GM21390 (cell line): ENCODE results near the gene CIDEA.
"Not testable (repeated sequence)": the region's sequence is repeated elsewhere in the genome, so short reads cannot be mapped to it uniquely, and the experiment has no call there.

ENCODE experiments used
- ATAC-seq: cut with Tn5 transposase; IDR thresholded peaks from one replicate; pipeline ENCODE4 v1.9.1; 2021; ENCODE audit not compliant: unreplicated experiment

CIDEA gene, protein sequence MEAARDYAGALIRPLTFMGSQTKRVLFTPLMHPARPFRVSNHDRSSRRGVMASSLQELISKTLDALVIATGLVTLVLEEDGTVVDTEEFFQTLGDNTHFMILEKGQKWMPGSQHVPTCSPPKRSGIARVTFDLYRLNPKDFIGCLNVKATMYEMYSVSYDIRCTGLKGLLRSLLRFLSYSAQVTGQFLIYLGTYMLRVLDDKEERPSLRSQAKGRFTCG

DNA sequence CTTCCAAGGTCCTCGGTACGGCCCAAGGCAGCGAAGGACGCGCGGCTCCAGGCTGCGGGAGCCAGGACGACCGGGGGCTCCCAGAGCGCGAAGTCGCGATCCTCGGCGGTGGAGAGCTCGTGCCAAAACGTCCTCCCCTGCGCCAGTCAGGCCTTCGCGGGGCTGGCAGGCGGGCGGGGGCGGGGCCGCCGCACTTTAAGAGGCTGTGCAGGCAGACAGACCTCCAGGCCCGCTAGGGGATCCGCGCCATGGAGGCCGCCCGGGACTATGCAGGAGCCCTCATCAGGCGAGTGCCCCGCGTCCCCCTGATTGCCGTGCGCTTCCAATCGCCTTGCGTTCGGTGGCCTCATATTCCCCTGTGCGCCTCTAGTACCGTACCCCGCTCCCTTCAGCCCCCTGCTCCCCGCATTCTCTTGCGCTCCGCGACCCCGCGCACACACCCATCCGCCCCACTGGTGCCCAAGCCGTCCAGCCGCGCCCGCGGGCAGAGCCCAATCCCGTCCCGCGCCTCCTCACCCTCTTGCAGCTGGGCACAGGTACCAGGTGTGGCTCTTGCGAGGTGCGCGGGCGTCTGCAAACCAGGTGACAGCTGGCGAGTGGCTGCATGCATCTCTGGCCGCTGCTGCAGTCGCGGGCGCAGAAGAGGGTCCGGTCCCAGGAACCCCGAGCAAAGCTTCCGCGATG lies at the start of gene CIDEA:
CIDEA (plus strand) TSS at position 226 of the 684 bp plus-strand sequence; CDS start at position 249, 23 bp downstream.
- no peak for ATAC-seq

DNA sequence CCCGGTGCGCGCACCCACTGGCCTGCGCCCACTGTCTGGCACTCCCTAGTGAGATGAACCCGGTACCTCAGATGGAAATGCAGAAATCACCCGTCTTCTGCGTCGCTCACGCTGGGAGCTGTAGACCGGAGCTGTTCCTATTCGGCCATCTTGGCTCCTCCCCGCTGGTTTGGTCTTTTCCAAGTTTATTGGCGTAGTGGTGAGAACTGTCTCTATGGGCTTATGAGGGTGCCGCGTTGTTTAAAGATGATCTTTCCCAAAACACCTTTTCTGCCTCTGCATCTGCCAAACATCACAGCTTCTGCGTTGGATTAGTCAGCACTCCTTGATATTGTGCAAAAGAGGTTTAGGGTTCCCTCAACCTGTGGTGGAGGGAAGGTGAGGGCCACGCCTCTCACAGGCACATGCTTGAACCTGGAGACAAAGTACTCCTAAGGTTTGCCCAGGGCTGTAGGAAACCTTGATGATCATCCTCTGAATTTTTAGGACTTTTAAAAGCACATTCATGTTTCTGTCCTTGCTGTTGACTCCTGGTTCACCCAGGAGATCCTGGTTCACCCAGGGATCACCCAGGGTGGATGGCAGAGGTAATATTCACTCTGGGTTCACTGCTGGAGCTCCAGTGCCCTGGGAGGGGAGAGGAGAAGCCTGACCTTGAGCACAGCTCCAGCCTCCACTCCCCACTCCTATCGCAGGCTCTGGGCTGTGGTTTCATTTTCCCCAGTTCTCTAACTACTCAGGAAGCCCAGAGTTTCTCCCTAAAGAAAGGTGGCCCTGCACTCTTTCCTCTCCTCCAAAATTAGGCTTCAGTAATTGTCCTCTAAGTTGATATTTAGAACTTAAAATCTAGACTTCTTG lies 45.6 kb upstream of the CIDEA start:
- ATAC-seq = not testable (repeated sequence)

DNA sequence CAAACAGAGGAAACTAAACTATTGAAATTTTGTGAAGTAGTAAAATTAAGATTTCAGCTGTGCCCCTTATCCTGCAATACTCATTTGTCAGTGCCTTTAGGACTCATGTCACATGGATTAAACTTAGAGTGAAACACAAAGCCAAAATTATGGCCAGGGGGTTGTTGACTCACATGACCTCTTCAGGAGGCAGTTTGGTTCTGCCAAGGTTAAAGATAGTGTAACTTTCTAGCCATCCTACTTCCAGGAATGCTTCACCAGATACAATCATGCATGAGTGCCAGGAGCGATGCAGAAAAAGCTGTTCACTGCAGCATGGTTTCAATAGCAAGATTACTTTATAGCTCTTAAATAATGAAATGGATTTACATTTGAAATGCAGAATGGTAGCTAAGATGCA lies 41.9 kb upstream of the CIDEA start:
- not testable (repeated sequence) for ATAC-seq

DNA sequence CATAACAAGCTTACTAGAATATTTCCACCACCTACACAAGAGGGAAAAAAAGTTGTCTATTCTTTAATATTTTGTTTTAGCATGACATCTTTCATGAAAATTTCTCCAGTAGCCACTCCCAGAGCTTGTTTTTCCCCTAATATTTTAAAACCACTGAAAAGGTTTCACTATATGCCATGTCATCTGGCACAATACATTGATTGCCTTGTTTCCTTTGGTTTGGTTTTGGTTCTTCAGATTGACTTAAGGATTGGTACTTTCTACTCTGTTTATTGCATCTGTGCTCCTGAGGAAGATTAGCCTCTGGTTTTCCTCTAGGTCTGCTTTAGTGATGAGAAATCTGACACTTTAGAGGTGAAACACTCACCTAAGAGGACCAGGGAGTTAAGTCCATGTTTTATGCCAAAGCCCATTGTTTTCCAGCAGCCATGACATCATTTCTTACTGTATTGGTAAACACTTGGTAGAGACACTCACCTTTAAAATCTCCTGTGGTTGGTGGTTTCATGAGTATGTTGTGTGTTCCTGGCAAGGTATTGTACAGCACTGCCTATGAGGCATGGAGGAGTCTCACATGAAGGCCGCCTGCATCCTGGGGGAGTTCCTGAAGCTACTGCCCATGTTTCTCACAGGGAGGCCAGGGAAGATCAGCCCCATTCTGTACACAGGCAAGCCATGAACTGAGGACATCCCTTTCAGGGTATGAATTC lies 39.7 kb upstream of the CIDEA start:
- not testable (repeated sequence) for ATAC-seq

DNA sequence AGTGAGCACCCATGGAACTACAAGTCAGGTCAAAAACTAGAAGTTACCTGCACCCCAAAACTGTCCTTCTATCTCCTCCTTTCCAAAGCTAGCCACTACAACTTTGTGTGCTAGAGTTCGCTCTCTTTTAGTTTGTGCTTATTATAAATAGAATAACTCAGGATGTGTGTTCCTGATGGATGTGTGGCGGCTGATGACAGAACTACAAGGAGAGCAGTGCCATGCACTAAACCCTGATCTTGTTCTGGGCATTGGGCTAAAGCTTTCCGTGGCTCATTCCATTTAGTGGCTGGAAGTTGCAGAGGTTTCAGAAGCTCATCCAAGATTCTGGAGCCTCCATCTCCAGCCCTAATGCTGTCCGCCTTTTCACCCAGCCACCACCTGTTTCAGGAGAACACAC lies 37.7 kb upstream of the CIDEA start:
- not testable (repeated sequence) for ATAC-seq

DNA sequence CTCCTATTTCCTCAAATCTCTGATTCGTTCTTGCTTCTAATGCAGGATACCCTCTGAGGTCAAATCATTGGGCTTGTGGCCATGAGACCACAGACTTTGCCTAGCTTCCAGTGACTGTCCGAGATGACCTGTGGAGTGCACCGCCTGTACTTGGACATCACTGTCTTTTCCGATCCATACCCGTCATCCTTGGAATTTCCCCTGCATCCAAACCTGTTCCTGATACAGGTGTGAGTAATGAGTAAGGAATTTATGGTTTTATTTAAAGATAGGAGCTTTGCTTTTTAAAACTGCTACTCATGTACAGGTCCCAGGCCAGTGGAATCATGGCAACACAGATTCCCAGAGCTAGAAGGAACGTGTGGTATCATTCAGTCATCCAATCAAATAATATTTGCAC lies 35.6 kb upstream of the CIDEA start:
- not testable (repeated sequence) for ATAC-seq

DNA sequence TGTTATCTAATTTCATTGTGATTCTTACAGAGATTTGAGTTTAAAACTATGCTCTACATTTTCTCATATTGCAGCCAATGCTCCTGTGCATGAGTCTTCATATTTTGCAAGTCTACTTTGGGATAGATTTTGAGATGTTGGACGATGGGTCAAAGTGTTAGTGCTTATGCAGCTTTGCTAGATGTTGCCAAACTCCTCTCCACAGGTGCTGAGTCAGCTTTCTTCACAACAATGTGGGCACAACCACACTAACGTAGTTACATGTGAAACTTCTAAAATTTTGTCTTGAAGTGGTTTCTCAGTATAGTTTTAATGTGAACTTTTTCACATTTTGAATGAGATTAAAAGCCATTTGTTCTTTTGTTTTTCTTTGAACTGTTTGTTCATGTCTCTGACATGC lies 32.1 kb upstream of the CIDEA start:
- ATAC-seq = not testable (repeated sequence)

DNA sequence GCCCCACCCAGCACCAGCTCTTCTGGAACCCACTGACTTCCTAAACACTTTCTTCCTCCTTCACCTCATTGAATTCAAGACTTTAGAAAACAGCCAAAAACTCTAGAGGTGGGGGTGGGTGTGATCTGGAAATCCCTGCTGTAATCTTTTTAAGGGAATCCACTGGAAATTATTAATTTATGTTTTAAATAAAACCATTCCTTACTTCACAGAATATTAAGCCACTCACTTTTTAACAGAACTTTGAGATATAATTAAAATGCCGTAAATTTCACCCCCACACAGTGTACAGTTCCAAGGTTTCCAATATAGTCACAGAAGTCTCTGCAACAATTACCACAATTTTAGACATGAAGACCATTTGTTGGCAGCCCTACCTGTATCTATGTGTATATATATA lies 30.8 kb upstream of the CIDEA start:
- not testable (repeated sequence) for ATAC-seq

DNA sequence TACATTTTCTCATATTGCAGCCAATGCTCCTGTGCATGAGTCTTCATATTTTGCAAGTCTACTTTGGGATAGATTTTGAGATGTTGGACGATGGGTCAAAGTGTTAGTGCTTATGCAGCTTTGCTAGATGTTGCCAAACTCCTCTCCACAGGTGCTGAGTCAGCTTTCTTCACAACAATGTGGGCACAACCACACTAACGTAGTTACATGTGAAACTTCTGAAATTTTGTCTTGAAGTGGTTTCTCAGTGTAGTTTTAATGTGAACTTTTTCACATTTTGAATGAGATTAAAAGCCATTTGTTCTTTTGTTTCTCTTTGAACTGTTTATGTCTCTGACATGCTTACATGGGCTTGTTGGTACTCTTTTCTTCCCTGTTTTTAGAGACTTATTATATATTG lies 27.4 kb upstream of the CIDEA start:
- not testable (repeated sequence) for ATAC-seq

DNA sequence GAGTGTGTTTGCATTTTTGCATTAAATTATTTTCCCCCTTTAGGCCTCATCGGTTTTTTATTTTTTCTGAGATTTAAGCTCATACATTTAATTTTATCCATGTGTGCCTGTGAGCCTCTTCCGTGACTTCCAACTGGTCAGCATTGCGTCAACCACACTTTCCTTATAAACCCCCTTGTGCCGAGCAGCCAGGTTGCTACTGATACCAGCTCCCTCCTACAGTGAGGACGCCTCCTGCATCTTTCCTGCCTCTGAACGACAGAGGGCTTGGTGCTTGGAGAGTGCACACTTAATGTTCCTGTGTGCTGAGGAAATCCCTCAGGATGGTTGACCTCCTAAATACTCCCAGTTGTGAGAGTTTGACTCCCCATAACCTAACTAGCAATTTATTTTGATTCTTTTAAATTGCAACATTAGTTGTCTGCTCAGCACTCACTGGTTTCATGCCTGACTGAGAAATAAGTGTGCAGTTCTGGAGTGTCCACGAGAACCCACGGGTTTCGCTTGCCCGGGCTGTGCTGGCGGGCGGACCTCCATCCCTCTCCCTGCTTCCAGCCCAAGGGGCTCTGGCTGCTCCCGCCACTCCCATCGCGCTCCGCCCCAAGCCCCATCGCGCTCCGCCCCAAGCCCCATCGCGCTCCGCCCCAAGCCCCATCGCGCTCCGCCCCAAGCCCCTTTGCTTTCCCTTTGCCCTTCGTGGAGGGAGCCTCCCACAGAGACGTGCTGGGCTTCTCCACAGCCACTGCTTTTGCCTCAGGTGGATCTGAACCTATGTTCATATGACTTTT lies 26.6 kb upstream of the CIDEA start:
- not testable (repeated sequence) for ATAC-seq

DNA sequence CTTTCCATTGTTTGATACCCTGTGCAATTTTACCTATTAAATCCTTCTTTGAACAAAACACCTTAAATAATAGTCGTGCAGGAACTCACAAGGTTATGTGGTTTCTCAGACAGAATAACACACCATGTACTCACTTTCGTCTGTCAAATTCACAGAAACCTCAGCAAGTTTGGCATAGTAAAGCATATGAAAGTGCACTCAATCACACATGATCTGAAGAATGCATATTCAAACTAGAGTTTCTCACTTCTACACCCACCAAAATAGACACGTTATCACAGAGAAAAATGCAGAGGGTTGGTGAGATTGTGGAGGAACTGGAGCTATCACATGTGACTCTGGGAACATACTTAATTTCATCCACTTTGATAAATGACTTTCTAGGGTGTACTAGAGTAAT lies 25.9 kb upstream of the CIDEA start:
- ATAC-seq = peak; percentile 66

DNA sequence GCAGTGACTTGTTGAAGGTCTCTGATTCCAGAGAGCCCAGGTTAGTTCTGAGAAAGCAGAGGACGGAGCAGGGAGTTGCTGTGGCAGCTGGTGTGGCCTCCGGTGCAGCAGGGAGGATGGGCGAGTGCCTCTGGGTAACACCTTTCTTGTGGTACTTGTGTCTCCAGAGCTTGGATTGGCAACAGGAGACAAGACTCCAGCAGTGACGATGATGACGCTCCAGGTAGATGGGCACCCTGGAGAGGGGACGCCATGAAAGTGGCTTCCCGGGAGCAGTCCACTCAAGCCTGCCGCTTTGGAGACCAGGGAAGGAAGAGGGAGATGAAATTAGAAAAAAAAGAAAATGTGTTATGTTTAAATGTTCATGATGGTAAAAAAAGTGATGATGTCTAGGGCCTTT lies 23.6 kb upstream of the CIDEA start:
- not testable (repeated sequence) for ATAC-seq

DNA sequence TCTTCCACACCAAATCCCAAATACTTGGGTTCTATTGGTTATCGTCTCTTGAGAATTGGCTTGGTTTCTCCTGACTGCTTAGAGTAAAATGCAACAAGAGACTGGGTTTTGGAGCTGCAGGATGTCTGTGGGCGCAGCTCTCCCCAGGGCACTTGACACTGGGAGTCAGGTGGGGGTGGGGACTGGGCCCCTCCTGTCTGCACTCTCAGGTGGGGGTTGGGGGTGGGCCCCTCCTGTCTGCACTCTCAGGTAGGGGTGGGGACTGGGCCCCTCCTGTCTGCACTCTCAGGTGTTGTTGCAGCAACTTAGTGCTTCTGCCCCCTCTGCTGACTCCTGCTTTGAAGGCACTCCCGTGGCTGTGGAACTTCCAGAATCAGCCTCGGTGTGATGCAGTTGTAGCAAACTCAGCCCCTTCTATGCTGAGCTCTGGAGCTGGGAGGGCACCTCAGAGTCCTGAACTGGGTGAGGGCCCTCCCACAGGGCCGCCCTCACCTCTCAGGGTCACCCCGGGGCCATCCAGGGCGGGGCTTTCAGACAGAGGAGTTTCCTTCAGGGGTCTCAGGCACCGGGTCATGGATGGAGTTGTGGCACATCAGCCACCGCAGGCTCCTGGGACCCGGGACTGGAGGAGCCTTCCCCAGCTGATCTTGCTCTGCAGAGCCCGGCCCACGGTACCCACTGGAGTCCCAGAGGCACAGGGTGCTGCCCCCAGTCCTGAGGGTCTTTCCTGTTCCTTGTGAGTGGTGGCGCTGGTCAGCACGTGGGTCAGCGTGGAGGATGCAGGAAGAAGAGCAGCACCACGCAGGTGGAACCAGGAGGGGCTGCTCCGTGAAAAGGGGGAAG lies 22.9 kb upstream of the CIDEA start:
- no peak for ATAC-seq

DNA sequence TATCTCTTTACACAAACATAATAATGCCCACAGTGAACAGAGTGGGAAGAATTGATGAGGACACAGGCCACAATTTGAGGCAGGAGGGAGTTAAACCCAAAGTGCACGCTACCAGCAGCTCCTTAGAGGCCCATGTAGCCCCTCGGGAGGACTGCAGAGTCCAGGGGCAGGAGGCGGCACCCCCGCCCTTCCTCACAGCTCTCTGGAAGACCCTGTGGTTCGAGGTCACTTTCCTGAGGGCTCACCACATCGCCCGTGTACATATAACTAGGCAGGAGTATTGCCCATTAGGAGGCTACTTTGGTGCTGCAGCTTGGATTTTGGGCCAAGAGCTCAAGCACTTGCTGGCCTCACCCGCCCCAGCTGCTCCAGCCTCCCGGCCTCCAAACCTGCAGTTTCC lies 22.2 kb upstream of the CIDEA start:
- no peak for ATAC-seq

DNA sequence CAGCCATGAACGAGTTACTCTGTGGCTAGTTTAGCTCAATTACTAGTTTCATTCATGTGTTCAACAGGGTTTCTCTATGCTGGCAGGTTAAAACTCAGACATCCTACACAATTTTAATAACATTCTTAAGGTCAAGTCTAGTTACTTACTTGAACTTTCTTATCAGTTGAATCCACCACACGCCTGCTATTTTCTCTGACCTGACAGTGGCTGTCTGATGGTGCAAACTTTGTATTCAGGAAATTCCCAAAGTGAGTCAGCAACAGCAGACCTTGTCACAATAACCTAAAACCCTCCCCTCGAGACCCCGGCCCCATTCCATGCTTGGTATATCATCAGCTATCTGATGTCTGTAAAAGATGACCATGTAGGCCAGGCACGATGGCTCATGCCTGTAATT lies 20.8 kb upstream of the CIDEA start:
- no peak for ATAC-seq

DNA sequence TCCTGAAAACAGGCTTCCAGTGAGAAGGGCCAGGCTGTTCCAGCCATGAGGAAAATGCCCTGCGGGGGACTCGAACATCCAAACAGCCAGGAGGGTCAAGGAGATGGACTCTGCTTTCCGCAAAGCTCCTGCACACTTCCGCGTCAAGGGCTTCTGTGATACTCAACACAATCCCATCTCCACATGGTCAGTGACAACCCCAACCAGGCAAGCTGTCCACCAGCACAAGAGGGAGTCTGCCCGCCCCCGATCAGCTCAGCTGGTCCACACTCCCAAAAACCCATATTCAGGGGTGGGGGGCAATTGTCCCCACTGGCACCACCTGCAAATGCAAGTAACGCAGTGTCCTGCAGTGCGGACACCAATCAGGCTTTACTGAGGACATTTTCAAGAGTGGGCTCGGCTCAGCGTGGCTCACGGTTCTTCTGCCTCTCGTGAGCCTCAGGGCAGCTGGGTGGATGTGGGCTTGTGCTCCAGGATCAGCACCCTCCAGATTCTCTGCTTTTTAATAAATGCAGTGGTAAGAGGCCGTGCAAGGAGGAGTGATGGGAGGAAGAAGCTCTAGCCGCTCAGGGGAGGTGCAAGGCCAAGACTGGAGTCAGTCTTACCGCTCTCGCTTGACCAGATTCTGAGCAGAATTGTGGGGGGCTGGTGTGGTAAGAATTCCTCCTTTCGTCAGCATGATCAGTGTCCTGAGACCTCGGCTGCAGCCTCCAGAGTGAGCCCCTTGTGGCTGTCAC lies 19.5 kb upstream of the CIDEA start:
- no peak for ATAC-seq

DNA sequence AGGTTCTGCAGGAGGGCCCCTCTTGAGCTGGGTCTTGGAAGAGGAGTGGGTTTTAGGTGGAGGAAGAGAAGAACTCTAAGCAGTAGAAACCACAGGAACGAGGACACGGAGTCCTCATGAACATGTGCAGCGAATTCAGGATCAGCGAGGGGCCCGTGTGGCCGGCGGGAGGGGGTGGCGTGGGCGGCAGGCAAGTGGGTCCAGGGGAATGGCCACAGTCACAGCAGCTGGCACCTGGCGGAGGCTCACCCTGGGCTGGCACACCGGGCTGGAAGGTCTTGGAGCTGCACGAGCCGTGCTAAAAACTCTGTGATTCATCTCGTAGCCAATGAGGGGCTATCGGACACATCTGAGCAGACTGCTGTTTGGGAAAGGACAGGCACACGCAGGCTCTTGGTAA lies 18.0 kb upstream of the CIDEA start:
- no peak for ATAC-seq

DNA sequence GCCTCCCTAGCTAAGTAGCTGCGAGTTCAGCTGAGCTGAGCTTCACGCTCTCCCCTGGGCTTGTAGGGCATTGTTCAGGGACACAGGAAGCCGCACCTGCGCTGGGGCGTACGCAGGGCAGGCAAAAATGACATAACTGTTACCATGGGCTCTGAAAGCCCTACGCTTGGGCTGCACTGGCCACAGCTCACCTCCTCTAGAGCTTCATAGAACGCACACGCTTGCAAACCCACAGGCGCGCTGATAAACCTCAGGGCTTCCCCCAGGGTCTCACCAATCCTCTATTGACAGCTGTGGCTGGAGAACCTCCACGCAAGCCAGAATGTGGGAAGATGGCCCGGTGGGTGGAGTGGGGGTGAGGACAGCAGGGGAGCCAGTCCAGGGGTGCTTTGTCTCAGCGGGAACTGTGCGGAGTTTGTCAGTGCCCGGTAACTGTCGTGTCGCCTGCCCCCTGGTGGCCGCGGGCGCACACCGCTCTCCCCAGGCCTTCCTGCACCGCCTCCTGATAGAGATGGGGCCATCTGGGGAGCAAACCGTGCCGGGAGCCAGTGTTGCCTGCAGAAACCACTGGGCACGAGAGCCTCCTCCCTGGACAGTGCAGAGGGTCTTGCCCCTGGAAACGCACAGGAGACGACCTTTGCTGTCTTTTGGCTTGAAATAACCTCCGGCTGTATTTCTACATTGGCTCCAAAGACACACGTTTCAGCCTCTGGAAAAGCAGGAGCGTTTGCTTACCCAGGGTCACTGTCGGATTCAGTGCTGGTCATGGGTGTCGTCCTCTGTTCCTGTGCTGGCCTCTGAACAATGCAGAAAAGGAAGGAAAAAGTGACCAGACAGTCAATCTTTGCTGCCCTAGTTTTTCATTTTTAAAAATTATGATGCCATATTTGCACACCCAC lies 17.0 kb upstream of the CIDEA start:
- ATAC-seq = peak; percentile 83
